ENCODE measurements around the gene RAB17.

DNA sequence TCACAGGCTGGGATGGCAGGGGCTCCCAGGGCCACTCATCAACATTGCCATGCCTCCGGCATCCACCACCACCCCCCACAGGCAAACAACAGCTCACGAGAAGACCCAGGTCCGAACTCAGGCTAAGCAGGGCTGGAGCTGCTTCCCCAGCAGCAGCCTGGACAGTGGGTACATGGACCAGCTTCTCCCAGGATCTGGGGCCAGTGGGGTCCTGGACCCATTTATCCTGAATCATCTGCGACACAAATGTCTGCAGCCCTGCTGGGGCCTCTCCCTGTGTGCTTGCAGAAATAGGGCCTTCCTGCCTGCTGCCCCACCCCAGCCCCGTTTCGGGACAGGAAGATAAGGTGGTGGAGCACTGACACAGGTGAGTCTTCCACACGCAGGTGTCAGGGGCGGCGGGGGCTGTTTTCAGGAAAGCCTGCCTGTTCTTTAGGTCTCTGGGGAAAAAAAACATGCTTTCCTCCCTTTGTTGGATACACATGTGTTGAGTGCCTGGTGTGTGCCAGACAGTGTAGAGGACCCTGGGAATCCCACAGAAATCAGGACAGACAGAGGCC lies 19.7 kb downstream of the RAB17 start:
- TF ChIP-seq POLR2AphosphoS5 (IDR thresholded peaks at IDR 0.05; ENCODE audit: low read depth, low read length) (no peak), POLR2A (IDR thresholded peaks at IDR 0.05; ENCODE audit: borderline replicate concordance, extremely low read depth, insufficient read depth, insufficient read length) (no peak), EZH2 (IDR thresholded peaks at IDR 0.05) (no peak), SIN3A (IDR thresholded peaks at IDR 0.05; ENCODE audit: low read depth) (no peak), ZNF274 (IDR thresholded peaks at IDR 0.05; ENCODE audit: low read depth, low read length) (no peak), JUND (IDR thresholded peaks at IDR 0.05) (no peak)
- TF ChIP-seq, protein P1, sequence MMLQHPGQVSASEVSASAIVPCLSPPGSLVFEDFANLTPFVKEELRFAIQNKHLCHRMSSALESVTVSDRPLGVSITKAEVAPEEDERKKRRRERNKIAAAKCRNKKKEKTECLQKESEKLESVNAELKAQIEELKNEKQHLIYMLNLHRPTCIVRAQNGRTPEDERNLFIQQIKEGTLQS (IDR thresholded peaks at IDR 0.05) = no peak
- TF ChIP-seq, protein P2, sequence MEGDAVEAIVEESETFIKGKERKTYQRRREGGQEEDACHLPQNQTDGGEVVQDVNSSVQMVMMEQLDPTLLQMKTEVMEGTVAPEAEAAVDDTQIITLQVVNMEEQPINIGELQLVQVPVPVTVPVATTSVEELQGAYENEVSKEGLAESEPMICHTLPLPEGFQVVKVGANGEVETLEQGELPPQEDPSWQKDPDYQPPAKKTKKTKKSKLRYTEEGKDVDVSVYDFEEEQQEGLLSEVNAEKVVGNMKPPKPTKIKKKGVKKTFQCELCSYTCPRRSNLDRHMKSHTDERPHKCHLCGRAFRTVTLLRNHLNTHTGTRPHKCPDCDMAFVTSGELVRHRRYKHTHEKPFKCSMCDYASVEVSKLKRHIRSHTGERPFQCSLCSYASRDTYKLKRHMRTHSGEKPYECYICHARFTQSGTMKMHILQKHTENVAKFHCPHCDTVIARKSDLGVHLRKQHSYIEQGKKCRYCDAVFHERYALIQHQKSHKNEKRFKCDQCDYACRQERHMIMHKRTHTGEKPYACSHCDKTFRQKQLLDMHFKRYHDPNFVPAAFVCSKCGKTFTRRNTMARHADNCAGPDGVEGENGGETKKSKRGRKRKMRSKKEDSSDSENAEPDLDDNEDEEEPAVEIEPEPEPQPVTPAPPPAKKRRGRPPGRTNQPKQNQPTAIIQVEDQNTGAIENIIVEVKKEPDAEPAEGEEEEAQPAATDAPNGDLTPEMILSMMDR (IDR thresholded peaks at IDR 0.05 in 2 of 3, conservative IDR thresholded peaks at IDR 0.05 in 1 of 3; ENCODE audit: borderline replicate concordance in 1 of 3, insufficient read depth in 1 of 3, low read depth in 2 of 3, low read length in 2 of 3) = no peak
